Heart right ventricle (tissue), 16 donors: ENCODE results near the gene GLRA3. TPM values are rescaled to one million over a fixed set of nuclear protein-coding genes. Genes with fewer than 3 reads are reported as not detected.
A peak's percentile ranks its signal among the peaks of the same experiment; 100 is the strongest.

Experiments
- ATAC-seq, 8 donors: fragments of 200-7000 bp; cut with Tn5 transposase; one replicate each; pipeline ENCODE4 v1.9.1; 2020; ENCODE audit warnings: mild to moderate bottlenecking in 8 of 8, moderate library complexity in 8 of 8, moderate number of reproducible peaks in 1 of 8
- DNase-seq, 2 donors: peaks; one replicate each; pipeline ENCODE4 v3.0.0-alpha.2; 2020
- H3K27ac ChIP-seq, 10 donors: fragments of 200-600 bp; sonication (generic) in 2 of 10; one replicate each; pipeline versions ENCODE4 v1.5.0 to v1.8.0; 2020 to 2022; ENCODE audit warnings: mild to moderate bottlenecking in 3 of 10
- H3K27me3 ChIP-seq, 7 donors: fragments of 200-600 bp; one replicate each; pipeline ENCODE4 v1.8.0; 2021 to 2022; ENCODE audit warnings: mild to moderate bottlenecking in 2 of 7
- H3K36me3 ChIP-seq, 9 donors: fragments of 200-600 bp; sonication (generic) in 1 of 9; one replicate each; pipeline versions ENCODE4 v1.5.0 to v1.8.0; 2020 to 2022; ENCODE audit warnings: mild to moderate bottlenecking in 2 of 9
- H3K4me1 ChIP-seq, 9 donors: fragments of 200-600 bp; sonication (generic) in 1 of 9; one replicate each; pipeline versions ENCODE4 v1.5.0 to v1.8.0; 2020 to 2022; ENCODE audit warnings: mild to moderate bottlenecking in 4 of 9
- H3K4me3 ChIP-seq, 10 donors: fragments of 200-600 bp; sonication (generic) in 2 of 10; one replicate each; pipeline versions ENCODE4 v1.5.0 to v1.8.0; 2020 to 2022; ENCODE audit warnings: mild to moderate bottlenecking in 7 of 10, moderate library complexity in 2 of 10
- H3K9me3 ChIP-seq, 11 donors: fragments of 200-600 bp in 10 of 11; sonication (generic) in 2 of 11; one replicate each; pipeline versions ENCODE4 v1.5.0 to v1.8.0; 2013 to 2022; ENCODE audit warnings: mild to moderate bottlenecking in 2 of 11, control low read depth in 1 of 11, moderate library complexity in 1 of 11
- WGBS, 2 donors: extraction: QIAGEN DNeasy Blood & Tissue Kit; methylation state at CpG; one replicate each; pipeline ENCODE4 v1.1.7; 2013; ENCODE audit warnings: inconsistent platforms in 1 of 2; 5-methylcytosine and 5-hydroxymethylcytosine counted together
- intact Hi-C, 10 donors: fragments of 100-400 bp; cut with DNase I; formaldehyde crosslinking; loops; one replicate each; pipeline versions ENCODE4 v1.11.1 to v1.14.2; 2022
- polyA plus RNA-seq, 2 donors: library from polyadenylated mRNA; stranded (reverse); fragments of 200-250 nt; gene quantifications; one replicate each; pipeline ENCODE4 v1.2.3, GENCODE V29; 2013
- total RNA-seq, 10 donors: library from RNA; stranded (reverse); fragmentation: NEBNext Ultra II Directional in 3 of 10; extraction: Animal tissue kit (Norgen Biotek cat#: 25700) in 3 of 10; gene quantifications; one replicate each; pipeline versions ENCODE4 v1.2.1 to v1.2.4, GENCODE V29; 2021 to 2023
- TF ChIP-seq, protein P1 (sequence below), 9 donors: fragments of 200-600 bp; sonication (generic) in 2 of 9; IDR thresholded peaks; one replicate each; pipeline versions ENCODE4 v1.5.0 to v1.8.0; 2021 to 2022; ENCODE audit warnings: antibody characterized with exemption in 9 of 9, mild to moderate bottlenecking in 5 of 9, moderate library complexity in 1 of 9
- donor health status: Arrhythmogenic right ventricular cardiomyopathy.
- donor health status: ischemic (EF 13 %, LVEDD 7.1; RV severe dilation, severe dysfunction).
- donor health status: healthy with polysubstance abuse.
- donor health status: DM: no; HTN: yes; CAD: no.
- donor health status: DM: no; HTN: no; CAD: no.
- donor health status: ischemic (EF 25% LVEDD 6.9; RV normal size, moderate dysfunction).
- donor health status: ischemic (EF 25% LVEDD 5.7; RV mildly dilated, moderate dysfunction).
- donor health status: healthy.
- donor health status: DM: yes; HTN: yes; CAD: no.
- donor health status: Ischemic cardiomyopathy.
- donor health status: ischemic (EF 35%, LVEDD 5.7; RV mildly dilated, moderate dysfunction).
- donor health status: nonischemic (EF 11% LVEDD 7.7; RV severe dilation, severe dysfunction).
- donor health status: DM: yes; HTN: yes; CAD: no.
- donor health status: PGD.
- donor health status: ischemic (EF 29% LVEDD 5.4; RV normal size, mild dysfunction).
- donor health status: nonischemic (EF 23%, LVEDD 6.1; RV moderate dilation, normal function).

GLRA3 gene
- total and polyA plus RNA-seq, 12 donors: not detected

DNA sequence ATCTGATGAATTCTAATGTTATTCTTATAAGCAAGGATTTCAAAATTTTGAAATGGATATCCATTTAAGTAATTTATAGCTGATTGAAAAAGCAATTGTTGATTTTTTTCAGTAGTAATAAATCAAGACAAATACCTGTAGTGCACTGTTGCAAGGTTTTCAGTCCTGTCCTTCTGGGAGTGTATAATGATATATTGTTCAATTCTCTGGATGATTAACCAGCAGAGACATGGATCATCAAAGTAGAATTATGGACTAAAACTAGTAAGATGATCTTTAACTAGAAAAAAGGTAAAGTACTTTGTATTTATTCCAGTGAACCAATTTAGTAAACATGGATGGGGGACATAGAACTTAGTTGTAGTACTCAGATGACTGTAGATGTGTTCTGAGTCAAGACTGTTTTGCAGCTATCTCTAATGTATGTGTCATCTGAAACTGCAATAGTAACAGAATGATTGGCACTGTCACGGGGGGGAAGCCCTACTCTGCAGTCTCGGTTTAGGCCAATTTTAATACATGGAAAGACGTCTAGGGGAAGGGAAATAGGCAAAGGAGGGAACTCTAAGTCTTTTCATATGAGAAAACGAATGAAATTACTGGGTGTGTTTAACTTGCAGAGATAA, 121.9 kb downstream of the GLRA3 start:
- H3K27me3 ChIP-seq: no peaks in the 10 kb centered on the region
- no peaks in the 10 kb centered on the region for H3K4me1 ChIP-seq
- H3K4me3 ChIP-seq: no peak overlapping the region
- ATAC-seq (no peak), DNase-seq (no peak)
- intact Hi-C loops: no loop called here
- H3K27ac ChIP-seq: no peak overlapping the region
- 64 to 66% methylated on average over 4 of the region's 4 CpGs for WGBS, 2 donors
- TF ChIP-seq, protein P1, sequence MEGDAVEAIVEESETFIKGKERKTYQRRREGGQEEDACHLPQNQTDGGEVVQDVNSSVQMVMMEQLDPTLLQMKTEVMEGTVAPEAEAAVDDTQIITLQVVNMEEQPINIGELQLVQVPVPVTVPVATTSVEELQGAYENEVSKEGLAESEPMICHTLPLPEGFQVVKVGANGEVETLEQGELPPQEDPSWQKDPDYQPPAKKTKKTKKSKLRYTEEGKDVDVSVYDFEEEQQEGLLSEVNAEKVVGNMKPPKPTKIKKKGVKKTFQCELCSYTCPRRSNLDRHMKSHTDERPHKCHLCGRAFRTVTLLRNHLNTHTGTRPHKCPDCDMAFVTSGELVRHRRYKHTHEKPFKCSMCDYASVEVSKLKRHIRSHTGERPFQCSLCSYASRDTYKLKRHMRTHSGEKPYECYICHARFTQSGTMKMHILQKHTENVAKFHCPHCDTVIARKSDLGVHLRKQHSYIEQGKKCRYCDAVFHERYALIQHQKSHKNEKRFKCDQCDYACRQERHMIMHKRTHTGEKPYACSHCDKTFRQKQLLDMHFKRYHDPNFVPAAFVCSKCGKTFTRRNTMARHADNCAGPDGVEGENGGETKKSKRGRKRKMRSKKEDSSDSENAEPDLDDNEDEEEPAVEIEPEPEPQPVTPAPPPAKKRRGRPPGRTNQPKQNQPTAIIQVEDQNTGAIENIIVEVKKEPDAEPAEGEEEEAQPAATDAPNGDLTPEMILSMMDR (IDR thresholded peaks at IDR 0.05): no peak
- H3K36me3 ChIP-seq: no peaks in the 10 kb centered on the region
- H3K9me3 ChIP-seq: no peaks in the 10 kb centered on the region

DNA sequence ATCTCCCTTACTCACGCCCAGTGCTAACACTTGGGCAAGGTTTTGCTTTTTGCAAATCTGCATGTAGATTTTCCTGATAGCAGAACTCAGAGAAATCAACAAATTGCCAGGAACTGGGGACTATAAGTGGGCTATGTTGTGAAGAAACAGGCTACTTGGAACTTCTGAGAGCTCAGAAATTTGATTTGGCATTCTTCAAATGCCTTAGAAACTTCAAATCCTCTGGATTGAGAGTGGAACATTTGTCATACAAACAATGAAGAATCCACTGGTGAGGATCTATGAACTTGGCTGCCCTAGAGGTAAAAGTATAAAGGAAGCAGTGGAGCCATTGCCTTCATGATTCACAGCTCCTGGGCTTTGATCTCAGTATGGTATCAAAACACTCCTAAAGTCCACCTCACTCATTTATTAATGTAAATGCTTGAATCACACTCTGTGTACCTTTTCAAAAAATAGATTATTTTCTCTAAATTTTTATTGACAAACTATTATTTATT, 126.0 kb downstream of the GLRA3 start:
- no peak for DNase-seq
- Histone ChIP-seq H3K4me1 (no peaks in the 10 kb centered on the region), H3K27me3 (no peaks in the 10 kb centered on the region), H3K9me3 (peaks cover 0 to 14% (median 0%) of the 10 kb centered on the region in 11 donors), H3K4me3 (no peak overlapping the region), H3K27ac (no peak overlapping the region), H3K36me3 (no peaks in the 10 kb centered on the region)
- no peak for ATAC-seq
- TF ChIP-seq, protein P1 (IDR thresholded peaks at IDR 0.05): no peak
- intact Hi-C loops: no loop called here
- 80 to 85% methylated on average over 1 of the region's 1 CpG for WGBS, 2 donors

DNA sequence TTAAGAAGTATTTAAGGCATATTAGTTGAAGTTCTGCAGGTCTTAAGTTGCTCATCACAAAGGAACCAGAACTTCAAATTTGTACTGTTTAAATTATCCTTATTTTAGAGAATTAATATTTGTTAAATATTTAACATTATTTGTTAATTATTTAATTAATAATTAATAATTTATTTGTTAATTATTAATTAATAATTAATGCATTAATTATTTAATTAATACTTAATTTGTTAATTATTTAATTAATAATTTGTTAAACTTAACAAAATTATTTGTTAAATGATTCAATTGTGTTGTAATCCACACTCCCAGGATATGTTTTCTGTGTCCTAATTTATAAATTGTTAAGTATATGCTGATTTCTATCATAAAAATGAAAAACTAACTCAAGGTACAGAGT, 129.4 kb downstream of the GLRA3 start:
- H3K9me3 ChIP-seq: peaks cover 0 to 14% (median 0%) of the 10 kb centered on the region in 11 donors
- no peak overlapping the region for H3K27ac ChIP-seq
- H3K4me1 ChIP-seq: peaks cover 0 to 7% (median 0%) of the 10 kb centered on the region in 9 donors
- H3K4me3 ChIP-seq: no peak overlapping the region
- ATAC-seq (no peak), DNase-seq (no peak)
- H3K27me3 ChIP-seq: no peaks in the 10 kb centered on the region
- TF ChIP-seq, protein P1 (IDR thresholded peaks at IDR 0.05): no peak
- intact Hi-C loops: no loop called here
- H3K36me3 ChIP-seq: no peaks in the 10 kb centered on the region

DNA sequence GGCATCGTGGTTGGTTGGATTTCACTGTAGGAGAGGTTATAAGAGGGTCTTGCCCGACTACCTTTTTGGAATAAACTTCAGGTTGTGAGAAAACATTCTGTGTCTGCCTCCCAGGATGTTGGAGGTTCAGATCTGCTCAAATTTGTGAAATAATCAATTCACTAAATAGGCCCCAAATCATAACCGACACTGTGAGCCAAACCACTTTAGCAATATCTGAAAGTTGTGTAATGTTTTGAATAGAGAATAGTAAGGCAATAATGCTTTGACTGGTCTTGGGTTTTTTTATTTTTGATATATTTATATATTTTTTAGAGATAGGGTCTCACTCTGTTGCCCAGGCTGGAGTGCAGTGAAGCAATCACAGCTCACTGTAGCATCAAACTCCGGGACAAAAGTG, 131.2 kb downstream of the GLRA3 start:
- intact Hi-C loops: no loop called here
- WGBS, 2 donors: 57 to 64% methylated on average over 4 of the region's 4 CpGs
- TF ChIP-seq, protein P1 (IDR thresholded peaks at IDR 0.05): no peak
- Histone ChIP-seq H3K9me3 (peaks cover 0 to 14% (median 0%) of the 10 kb centered on the region in 11 donors), H3K27me3 (no peaks in the 10 kb centered on the region), H3K4me1 (peaks cover 0 to 7% (median 0%) of the 10 kb centered on the region in 9 donors), H3K36me3 (no peaks in the 10 kb centered on the region), H3K4me3 (no peak overlapping the region), H3K27ac (peak overlapping the region in 1 of 10 donors; percentile 3)
- ATAC-seq (no peak), DNase-seq (no peak)
